Measurements from ENCODE around the gene AJAP1. TPM values are rescaled to one million over a fixed set of nuclear protein-coding genes. Genes with fewer than 3 reads are reported as not detected.

Gene AJAP1
- total and polyA plus RNA-seq, 2 of the 8 experiments (the other 6 are each of a cell fraction or from before 2014, with no cell fraction given) = 1.9 to 6.2 TPM

DNA sequence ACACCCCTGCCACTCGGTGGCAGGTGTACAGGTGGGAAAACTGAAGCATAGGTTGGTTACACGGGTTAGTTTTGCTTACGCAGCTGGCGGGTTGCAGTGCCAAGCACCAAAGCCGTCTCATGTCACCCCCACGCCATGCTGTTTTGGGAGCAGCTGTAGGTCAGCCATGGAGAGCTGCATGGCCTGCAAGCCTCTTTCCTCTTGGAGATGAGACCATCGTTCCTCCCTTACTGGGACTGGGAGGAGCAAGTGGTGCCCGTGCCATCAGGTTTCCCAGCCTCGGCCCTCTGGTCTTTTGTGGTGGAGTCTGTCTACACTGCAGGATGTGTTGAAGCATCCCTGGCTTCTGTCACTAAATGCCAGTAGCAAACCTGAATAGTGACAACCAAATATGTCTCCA is 46.9 kb downstream of the AJAP1 start:
- no peak overlapping the region for H2AFZ ChIP-seq (ENCODE audit: low read length)
- no peak overlapping the region for H3K14ac ChIP-seq (ENCODE audit: insufficient read length)
- no peaks in the 10 kb centered on the region for H3K23me2 ChIP-seq (ENCODE audit: low read depth, low read length)
- peaks cover 4% of the 10 kb centered on the region for H3K79me1 ChIP-seq (ENCODE audit: low read depth, low read length)
- no peak overlapping the region for H3K56ac ChIP-seq (replicated peaks; ENCODE audit: insufficient read length, low read depth, low read length)
- no peak overlapping the region for H3K9ac ChIP-seq (replicated peaks in 1 of 4; ENCODE audit: extremely low read depth in 1 of 4, low read depth in 3 of 4, low read length in 3 of 4)
- ChIA-PET CTCF (ENCODE audit: partially characterized antibody) (interaction anchor here (1.1 to 2.4 kb wide), 5 partner anchors 19 to 77 kb away, joined by 3 to 15 read pairs (median 6); no protein-coding TSS in a partner anchor), POLR2A (ENCODE audit: partially characterized antibody) (no interaction called here)
- no peak for TF ChIP-seq SRF (IDR thresholded peaks at IDR 0.05; ENCODE audit: low read depth, low read length)
- no peak for TF ChIP-seq JUND (IDR thresholded peaks at IDR 0.05; ENCODE audit: low read length)
- no peak for TF ChIP-seq GTF2F1 (IDR thresholded peaks at IDR 0.05; ENCODE audit: borderline replicate concordance, low read depth, low read length)
- no peak for TF ChIP-seq GABPA (IDR thresholded peaks at IDR 0.05; ENCODE audit: borderline replicate concordance, insufficient read depth, low read length)
- no peak for TF ChIP-seq RXRA (IDR thresholded peaks at IDR 0.05; ENCODE audit: insufficient read depth, low read depth, low read length)
- TF ChIP-seq SIX5 (IDR thresholded peaks at IDR 0.05; ENCODE audit: low read depth, low read length) = no peak
- TF ChIP-seq FOSL1 (IDR thresholded peaks at IDR 0.05; ENCODE audit: insufficient read depth, low read depth, low read length) = no peak
- TF ChIP-seq POLR2A (IDR thresholded peaks at IDR 0.05; ENCODE audit: control extremely low read depth in 1 of 2, low read depth in 2 of 2, low read length in 2 of 2) = no peak
- TF ChIP-seq EZH2 (IDR thresholded peaks at IDR 0.05; ENCODE audit: low read depth, low read length, severe bottlenecking) = no peak
- no peak overlapping the region for H2BK5ac ChIP-seq (ENCODE audit: low read depth, low read length)
- no peak overlapping the region for H2BK20ac ChIP-seq (ENCODE audit: low read length)
- 90% methylated on average over 9 of the region's 9 CpGs; no CpG with 5 or more reads in 1 of the 2 experiments for WGBS, 2 experiments (ENCODE audit: extremely low coverage in 1 of 2, insufficient coverage in 1 of 2, insufficient read length in 1 of 2, insufficient replicate concordance in 2 of 2, low coverage in 1 of 2, low lambda C conversion rate in 2 of 2, missing lambda C conversion rate in 1 of 2)
- no peaks in the 10 kb centered on the region for H3K9me3 ChIP-seq (ENCODE audit: insufficient read depth in 2 of 2, low read depth in 1 of 2, low read length in 1 of 2)
- H3K27me3 ChIP-seq (replicated peaks in 1 of 4; ENCODE audit: control insufficient read depth in 3 of 4, extremely low read depth in 1 of 4, insufficient read depth in 3 of 4, low read length in 3 of 4) = no peaks in the 10 kb centered on the region
- no peak overlapping the region for H3K4me3 ChIP-seq (ENCODE audit: extremely low read depth in 1 of 4, insufficient read depth in 2 of 4, low read depth in 3 of 4, low read length in 4 of 4)
- no peak overlapping the region for H3K18ac ChIP-seq (ENCODE audit: extremely low read depth, low read length)
- no peaks in the 10 kb centered on the region; a peak in 1 of 4 replicates for H3K79me2 ChIP-seq (ENCODE audit: control insufficient read depth in 1 of 2, insufficient read depth in 2 of 2, low read length in 2 of 2)
- H3K27ac ChIP-seq (ENCODE audit: low read depth, low read length) = no peak overlapping the region
- no peak overlapping the region for H2AK5ac ChIP-seq (ENCODE audit: low read depth, low read length)
- H3K4me2 ChIP-seq (ENCODE audit: insufficient read depth in 1 of 2, low read depth in 2 of 2, low read length in 2 of 2) = no peak overlapping the region
- no peak overlapping the region for H4K5ac ChIP-seq (ENCODE audit: insufficient read length, low read depth, low read length)
- no peaks in the 10 kb centered on the region; a peak in 1 of 7 replicates for H3K4me1 ChIP-seq (replicated peaks in 1 of 4; ENCODE audit: control insufficient read depth in 3 of 4, insufficient read depth in 4 of 4, low read length in 3 of 4)
- no peaks in the 10 kb centered on the region for H3K36me3 ChIP-seq (ENCODE audit: control insufficient read depth in 2 of 4, insufficient read depth in 4 of 4, low read length in 3 of 4)
- no peak for FAIRE-seq
- H3K4ac ChIP-seq (replicated peaks; ENCODE audit: insufficient read length, low read depth, low read length) = no peak overlapping the region
- H4K91ac ChIP-seq (replicated peaks; ENCODE audit: insufficient read length, low read length) = no peak overlapping the region
- DNase-seq (ENCODE audit: low read depth in 1 of 2, low spot score in 2 of 2) = no peak
- H2BK120ac ChIP-seq (replicated peaks; ENCODE audit: low read depth, low read length) = no peak overlapping the region
- no peak overlapping the region for H3K23ac ChIP-seq (ENCODE audit: insufficient read length)
- H2BK12ac ChIP-seq (ENCODE audit: low read depth, low read length) = no peak overlapping the region
- no peak overlapping the region for H4K8ac ChIP-seq (ENCODE audit: extremely low read depth, insufficient read depth, low read length)
- H2BK15ac ChIP-seq (ENCODE audit: low read length) = no peak overlapping the region
- H4K20me1 ChIP-seq (replicated peaks in 1 of 2; ENCODE audit: control insufficient read depth in 1 of 2, insufficient read depth in 2 of 2, low read length in 2 of 2) = peaks cover 0 to 10% of the 10 kb centered on the region in 2 experiments

All from H1 (cell line).